PC-9 (cell line): ENCODE results near the gene ID1. TPM values are rescaled to one million over a fixed set of nuclear protein-coding genes. Genes with fewer than 3 reads are reported as not detected.

Experiments used
- BruUV-seq: library from RNA; stranded (reverse); fragments of 400-500 nt; replicated peaks from 2 replicates; lab custom pipeline; 2021; lab: Mats Ljungman, UMichigan
- CTCF ChIA-PET: fragments of 300-600 bp; sonication (Branson Sonifier 250); formaldehyde crosslinking; loops from one replicate; lab custom pipeline; 2022; ENCODE audit warnings: antibody characterized with exemption; lab: Charles Lee
- POLR2A ChIA-PET: fragments of 300-600 bp; sonication (Branson Sonifier 250); formaldehyde crosslinking; loops from one replicate; lab custom pipeline; 2022; ENCODE audit warnings: antibody characterized with exemption; ENCODE audit not compliant: unreplicated experiment; lab: Charles Lee
- DNase-seq, 2 experiments: peaks; one replicate each; pipeline versions ENCODE4 v3.0.0 to v3.0.0-alpha.2; 2015 to 2022; ENCODE audit warnings: mixed read lengths in 1 of 2
- H2AFZ ChIP-seq: fragments of 200-600 bp; sonication (generic); 2 replicates; pipeline ENCODE4 v1.8.1; 2017; ENCODE audit warnings: antibody characterized with exemption
- H3F3A ChIP-seq: fragments of 200-600 bp; sonication (generic); 2 replicates; pipeline ENCODE4 v1.8.1; 2017; ENCODE audit warnings: antibody characterized with exemption, mild to moderate bottlenecking, low read depth; ENCODE audit not compliant: insufficient read depth
- H3K27ac ChIP-seq: fragments of 200-600 bp; sonication (generic); 2 replicates; pipeline ENCODE4 v1.6.1; 2016; ENCODE audit warnings: mixed run types
- H3K27me3 ChIP-seq: fragments of 200-600 bp; sonication (generic); 2 replicates; pipeline ENCODE4 v1.6.1; 2016; ENCODE audit warnings: low read depth, mixed run types; ENCODE audit not compliant: insufficient read depth
- H3K36me3 ChIP-seq: fragments of 200-600 bp; sonication (generic); 2 replicates; pipeline ENCODE4 v1.6.1; 2016; ENCODE audit warnings: low read depth, mixed run types
- H3K4me1 ChIP-seq: fragments of 200-600 bp; sonication (generic); replicated peaks from 2 replicates; pipeline ENCODE4 v1.6.1; 2016; ENCODE audit warnings: mixed run types; ENCODE audit not compliant: insufficient read depth
- H3K4me2 ChIP-seq: fragments of 200-600 bp; sonication (generic); 2 replicates; pipeline ENCODE4 v1.6.1; 2017; ENCODE audit warnings: mixed run types
- H3K4me3 ChIP-seq: fragments of 200-600 bp; sonication (generic); 2 replicates; pipeline ENCODE4 v1.6.1; 2016; ENCODE audit warnings: mixed run types
- H3K79me2 ChIP-seq: fragments of 200-600 bp; sonication (generic); 2 replicates; pipeline ENCODE4 v1.6.1; 2017; ENCODE audit warnings: low read depth, mixed run types
- H3K9me2 ChIP-seq: fragments of 200-600 bp; sonication (generic); 2 replicates; pipeline ENCODE4 v1.8.1; 2017; ENCODE audit warnings: mild to moderate bottlenecking; ENCODE audit not compliant: insufficient read depth
- H3K9me3 ChIP-seq: fragments of 200-600 bp; sonication (generic); 2 replicates; pipeline ENCODE4 v1.8.1; 2016; ENCODE audit warnings: low read depth; ENCODE audit not compliant: insufficient read depth
- H4K20me1 ChIP-seq: fragments of 200-600 bp; sonication (generic); 2 replicates; pipeline ENCODE4 v1.8.1; 2017; ENCODE audit not compliant: insufficient read depth
- CTCF ChIP-seq: fragments of 200-600 bp; sonication (generic); conservative IDR thresholded peaks from 2 replicates; pipeline ENCODE4 v1.6.1; 2017; ENCODE audit warnings: mixed run types, antibody characterized with exemption, mild to moderate bottlenecking, moderate library complexity
- EZH2 ChIP-seq: fragments of 200-600 bp; sonication (generic); IDR thresholded peaks from 2 replicates; pipeline ENCODE4 v1.8.0; 2017; ENCODE audit warnings: antibody characterized with exemption, low read depth
- intact Hi-C: fragments of 100-400 bp; cut with micrococcal nuclease; formaldehyde crosslinking; loops from one replicate; pipeline ENCODE4 v1.10.0; 2022; ENCODE audit not compliant: unreplicated experiment
- total RNA-seq: library from RNA; stranded (reverse); gene quantifications from 2 replicates; pipeline ENCODE4 v1.2.3, GENCODE V29; 2021

Gene ID1
- total RNA-seq, 1 experiment from 2014 or later = 74.4 TPM

- TF ChIP-seq EZH2 (no peak), CTCF (no peak)
- Histone ChIP-seq H3F3A (peaks cover 73% of the 10 kb centered on the region), H4K20me1 (no peaks in the 10 kb centered on the region), H3K4me2 (peak overlapping the region; percentile 66), H3K9me2 (no peaks in the 10 kb centered on the region), H3K4me3 (peak overlapping the region; percentile 43; the same call in 1 of the 2 replicates), H3K27ac (peak overlapping the region; percentile 96), H3K4me1 (peaks cover 60% of the 10 kb centered on the region), H2AFZ (no peak overlapping the region), H3K27me3 (no peaks in the 10 kb centered on the region), H3K79me2 (peaks cover 15% of the 10 kb centered on the region), H3K36me3 (no peaks in the 10 kb centered on the region), H3K9me3 (no peaks in the 10 kb centered on the region)
- CTCF ChIA-PET = interaction anchor here (0.7 to 1.9 kb wide), 4 partner anchors 10 to 27 kb away, joined by 3 to 21 read pairs (median 8); no protein-coding TSS in a partner anchor
- no TSS peak for BruUV-seq
- POLR2A ChIA-PET = interaction anchor here (0.6 to 2.2 kb wide), 9 partner anchors 9 to 135 kb away, joined by 3 to 82 read pairs (median 26); partner anchors contain the start of gene ID1
- intact Hi-C loops = no loop called here
- DNase-seq = no peak
Measured at GRCh38 chr20:31594002-31594557, 11.0 kb upstream of the ID1 start.

DNA sequence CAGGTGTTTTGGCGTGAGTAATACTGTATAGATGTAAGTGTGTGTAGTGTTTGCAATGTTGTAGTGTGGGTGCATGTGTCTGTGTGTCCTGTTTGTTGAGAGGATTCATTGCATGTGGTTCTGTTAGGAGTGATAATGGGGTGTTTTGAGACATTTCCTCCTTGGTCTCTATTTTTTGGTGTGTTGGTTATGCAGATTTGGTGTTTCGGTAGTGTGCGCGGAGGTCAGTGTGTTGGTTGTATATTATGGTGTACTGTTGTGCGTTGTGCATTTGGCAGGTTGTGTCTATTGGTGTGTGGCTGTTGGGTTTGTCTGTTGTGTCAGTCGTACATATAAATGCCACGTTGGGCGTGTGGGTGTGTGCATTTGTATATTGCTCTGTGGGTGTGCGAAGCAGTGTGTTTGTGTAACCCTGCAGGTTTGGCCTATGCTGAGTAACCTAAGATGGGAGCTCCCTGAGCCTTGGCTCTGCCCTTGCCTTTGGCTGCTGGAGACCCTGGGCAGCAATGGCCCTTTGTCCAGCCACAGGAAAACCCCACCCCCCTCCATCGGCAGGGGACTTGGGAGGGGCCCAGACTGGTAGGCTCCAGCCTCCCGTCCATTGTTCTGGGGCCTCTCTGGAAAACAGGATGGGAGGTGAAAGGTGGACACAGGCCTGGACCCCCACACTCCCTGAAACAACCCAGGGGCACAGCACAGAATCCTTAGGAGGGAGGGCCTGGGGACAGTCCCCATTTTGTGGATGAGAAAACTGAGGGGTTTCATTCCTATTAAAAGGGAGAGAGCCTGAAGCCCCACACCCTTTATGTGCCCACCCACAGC, 10.3 kb upstream of the ID1 start:
- H4K20me1 ChIP-seq = no peaks in the 10 kb centered on the region
- BruUV-seq = TSS peak; percentile 80
- H3K4me3 ChIP-seq = peak overlapping the region; percentile 43; the same call in 1 of the 2 replicates
- TF ChIP-seq CTCF = no peak
- no peak for TF ChIP-seq EZH2
- H3K4me1 ChIP-seq = peaks cover 53% of the 10 kb centered on the region
- no peaks in the 10 kb centered on the region for H3K9me3 ChIP-seq
- DNase-seq = peak in 1 of 2 experiments; percentile 52
- peak overlapping the region; percentile 66 for H3K4me2 ChIP-seq
- ChIA-PET CTCF (no interaction called here), POLR2A (interaction anchor here (1.6 kb wide), 1 partner anchor 10 kb away, joined by 10 read pairs; the partner anchor contains the start of gene ID1)
- H3K27ac ChIP-seq = peak overlapping the region; percentile 96
- H3K9me2 ChIP-seq = no peaks in the 10 kb centered on the region
- intact Hi-C loops = no loop called here
- no peaks in the 10 kb centered on the region for H3K36me3 ChIP-seq
- H3K27me3 ChIP-seq = no peaks in the 10 kb centered on the region
- peaks cover 66% of the 10 kb centered on the region for H3F3A ChIP-seq
- peaks cover 15% of the 10 kb centered on the region for H3K79me2 ChIP-seq
- H2AFZ ChIP-seq = no peak overlapping the region

- Histone ChIP-seq H3K27me3 (no peaks in the 10 kb centered on the region), H3K9me2 (no peaks in the 10 kb centered on the region), H4K20me1 (no peaks in the 10 kb centered on the region), H3K79me2 (peaks cover 15% of the 10 kb centered on the region), H3K4me2 (peak overlapping the region; percentile 66), H3K36me3 (no peaks in the 10 kb centered on the region), H3K27ac (peak overlapping the region; percentile 96), H3K4me1 (peaks cover 48% of the 10 kb centered on the region), H3K4me3 (no peak overlapping the region), H3K9me3 (no peaks in the 10 kb centered on the region), H2AFZ (no peak overlapping the region), H3F3A (peaks cover 61% of the 10 kb centered on the region)
- DNase-seq = no peak
- intact Hi-C loops = no loop called here
- ChIA-PET POLR2A (interaction anchor here (0.6 to 1.6 kb wide), 2 partner anchors 10 to 135 kb away, joined by 6 to 10 read pairs; partner anchors contain the start of gene ID1), CTCF (interaction anchor here (0.6 kb wide), 1 partner anchor 18 kb away, joined by 3 read pairs; no protein-coding TSS in a partner anchor)
- TF ChIP-seq EZH2 (no peak), CTCF (no peak)
- BruUV-seq = no TSS peak
Measured at GRCh38 chr20:31595380-31595653, 9.8 kb upstream of the ID1 start.
